HG03571 (cell line): Measurements from ENCODE around the gene NET1.

ENCODE experiments used
- ATAC-seq: cut with Tn5 transposase; IDR thresholded peaks from one replicate; pipeline ENCODE4 v1.9.1; 2021; ENCODE audit not compliant: unreplicated experiment

Gene NET1

GRCh38 chr10:5442065-5442989 lies 30.0 kb downstream of the NET1 start:
- no peak for ATAC-seq

GRCh38 chr10:5442990-5443370 lies 30.6 kb downstream of the NET1 start:
- peak; percentile 48 for ATAC-seq

GRCh38 chr10:5443429-5443828 lies 31.1 kb downstream of the NET1 start:
- ATAC-seq: peak; percentile 70

- no peak for ATAC-seq
These were observed 32.6 kb downstream of the NET1 start for GRCh38 chr10:5445006-5445405.

- ATAC-seq: peak; percentile 36
These were observed 34.1 kb downstream of the NET1 start for GRCh38 chr10:5446390-5446926.

- no peak for ATAC-seq
These were observed 34.7 kb downstream of the NET1 start for GRCh38 chr10:5447056-5447455.

GRCh38 chr10:5447611-5448071 lies 35.3 kb downstream of the NET1 start:
- peak; percentile 58 for ATAC-seq

- no peak for ATAC-seq
These were observed 36.1 kb downstream of the NET1 start for GRCh38 chr10:5448333-5449001.

GRCh38 chr10:5449227-5449626 lies 36.9 kb downstream of the NET1 start:
- ATAC-seq: no peak

- no peak for ATAC-seq
These were observed 37.5 kb downstream of the NET1 start for GRCh38 chr10:5449823-5450222.

GRCh38 chr10:5450605-5451384 lies 38.4 kb downstream of the NET1 start:
- no peak for ATAC-seq

GRCh38 chr10:5453749-5454489 lies 41.6 kb downstream of the NET1 start:
- no peak for ATAC-seq

GRCh38 chr10:5456563-5456962 lies 44.2 kb downstream of the NET1 start:
- ATAC-seq: no peak

- no peak for ATAC-seq
These were observed 45.4 kb downstream of the NET1 start for GRCh38 chr10:5457741-5458140.

- ATAC-seq: no peak
These were observed 46.1 kb downstream of the NET1 start for GRCh38 chr10:5458425-5458824.

- ATAC-seq: no peak
These were observed 46.8 kb downstream of the NET1 start for GRCh38 chr10:5458949-5459747.

GRCh38 chr10:5460468-5461202 lies 48.3 kb downstream of the NET1 start:
- no peak for ATAC-seq

- no peak for ATAC-seq
These were observed 48.8 kb downstream of the NET1 start for GRCh38 chr10:5461203-5461588.
